Fibroblast of the conjunctiva (primary cell): ENCODE data around the gene SULT1A4.
"Not testable (repeated sequence)": the region's sequence is repeated elsewhere in the genome, so short reads cannot be mapped to it uniquely, and the experiment has no call there.

Experiments used
- DNase-seq: peaks from one replicate; pipeline ENCODE4 v3.0.0-alpha.2; 2010; ENCODE audit warnings: low read depth

SULT1A4 gene

GRCh38 chr16:29459706-29460646, at the start of gene SULT1A4:
Gene SULT1A4 (plus strand): TSS chr16:29459913. CDS start chr16:29461386, 1,473 bp downstream.
- DNase-seq = not testable (repeated sequence)

- DNase-seq = not testable (repeated sequence)
Measured at GRCh38 chr16:29423587-29423986, 36.1 kb upstream of the SULT1A4 start.

- DNase-seq = not testable (repeated sequence)
Measured at GRCh38 chr16:29425390-29425789, 34.3 kb upstream of the SULT1A4 start.

GRCh38 chr16:29453754-29454153, 6.0 kb upstream of the SULT1A4 start:
- DNase-seq = not testable (repeated sequence)

GRCh38 chr16:29454269-29454668, 5.4 kb upstream of the SULT1A4 start, which contains the start of the genes BOLA2 and SLX1B:
Gene BOLA2 (minus strand): TSS chr16:29454351. CDS start chr16:29454253, 98 bp downstream.
Gene SLX1B (plus strand): TSS chr16:29454533.
- not testable (repeated sequence) for DNase-seq

- DNase-seq = not testable (repeated sequence)
Measured at GRCh38 chr16:29454828-29455227, 4.9 kb upstream of the SULT1A4 start.

- not testable (repeated sequence) for DNase-seq
Measured at GRCh38 chr16:29457660-29458059, 2.1 kb upstream of the SULT1A4 start.

- DNase-seq = not testable (repeated sequence)
Measured at GRCh38 chr16:29460647-29461030, 926 bp downstream of the SULT1A4 start.

GRCh38 chr16:29465985-29466824, 6.5 kb downstream of the SULT1A4 start:
- not testable (repeated sequence) for DNase-seq

GRCh38 chr16:29466904-29467303, 7.2 kb downstream of the SULT1A4 start:
- not testable (repeated sequence) for DNase-seq

GRCh38 chr16:29467654-29468366, 8.1 kb downstream of the SULT1A4 start:
- DNase-seq = not testable (repeated sequence)

- DNase-seq = not testable (repeated sequence)
Measured at GRCh38 chr16:29469660-29470059, 9.9 kb downstream of the SULT1A4 start.

- not testable (repeated sequence) for DNase-seq
Measured at GRCh38 chr16:29472065-29472464, 12.4 kb downstream of the SULT1A4 start.

- DNase-seq = not testable (repeated sequence)
Measured at GRCh38 chr16:29482276-29482675, 22.6 kb downstream of the SULT1A4 start.

- not testable (repeated sequence) for DNase-seq
Measured at GRCh38 chr16:29506308-29506707, 46.6 kb downstream of the SULT1A4 start, which contains the start of gene NPIPB12. Gene NPIPB12 (minus strand): TSS chr16:29506408.
